Tibial artery (tissue), 4 donors: ENCODE data around the gene WDR89.
A peak's percentile ranks its signal among the peaks of the same experiment; 100 is the strongest.

Experiments used
- DNase-seq, 2 donors: peaks; one replicate each; pipeline ENCODE4 v3.0.0-alpha.2; 2019
- H3K27ac ChIP-seq, 2 donors: fragments of 200-600 bp; sonication (generic) in 1 of 2; 1 replicate in 1 of 2; 2 replicates in 1 of 2; pipeline ENCODE4 v1.5.1; 2018 to 2019; ENCODE audit warnings: mild to moderate bottlenecking in 1 of 2
- H3K27me3 ChIP-seq, 2 donors: fragments of 200-600 bp; sonication (generic) in 1 of 2; one replicate each; pipeline versions ENCODE4 v1.5.1 to v1.6.0; 2016 to 2019
- H3K36me3 ChIP-seq, 3 donors: fragments of 200-600 bp; sonication (generic) in 2 of 3; one replicate each; pipeline ENCODE4 v1.5.1; 2016 to 2019; ENCODE audit warnings: mild to moderate bottlenecking in 2 of 3
- H3K4me1 ChIP-seq, 4 donors: fragments of 200-600 bp; sonication (generic) in 2 of 4; 1 replicate in 3 of 4; 2 replicates in 1 of 4; pipeline ENCODE4 v1.5.1; 2016 to 2019
- H3K4me3 ChIP-seq, 2 donors: fragments of 200-600 bp; sonication (generic) in 1 of 2; 1 replicate in 1 of 2; 2 replicates in 1 of 2; pipeline ENCODE4 v1.5.1; 2018 to 2019; ENCODE audit warnings: mild to moderate bottlenecking in 2 of 2
- H3K9me3 ChIP-seq, 3 donors: fragments of 200-600 bp; sonication (generic) in 1 of 3; one replicate each; pipeline ENCODE4 v1.5.1; 2016 to 2019
- intact Hi-C: fragments of 100-400 bp; cut with DNase I; formaldehyde crosslinking; loops from one replicate; pipeline ENCODE4 v1.15.0; 2023; ENCODE audit warnings: low total_unique reads
- TF ChIP-seq, protein P1 (sequence below), 2 experiments: fragments of 200-600 bp in 1 of 2; fragments of 450-650 bp in 1 of 2; IDR thresholded peaks; one replicate each; pipeline ENCODE4 v1.5.1; 2017 to 2019; ENCODE audit warnings: antibody characterized with exemption in 2 of 2, mild to moderate bottlenecking in 1 of 2, moderate library complexity in 1 of 2

The WDR89 gene, protein sequence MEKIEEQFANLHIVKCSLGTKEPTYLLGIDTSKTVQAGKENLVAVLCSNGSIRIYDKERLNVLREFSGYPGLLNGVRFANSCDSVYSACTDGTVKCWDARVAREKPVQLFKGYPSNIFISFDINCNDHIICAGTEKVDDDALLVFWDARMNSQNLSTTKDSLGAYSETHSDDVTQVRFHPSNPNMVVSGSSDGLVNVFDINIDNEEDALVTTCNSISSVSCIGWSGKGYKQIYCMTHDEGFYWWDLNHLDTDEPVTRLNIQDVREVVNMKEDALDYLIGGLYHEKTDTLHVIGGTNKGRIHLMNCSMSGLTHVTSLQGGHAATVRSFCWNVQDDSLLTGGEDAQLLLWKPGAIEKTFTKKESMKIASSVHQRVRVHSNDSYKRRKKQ

DNA sequence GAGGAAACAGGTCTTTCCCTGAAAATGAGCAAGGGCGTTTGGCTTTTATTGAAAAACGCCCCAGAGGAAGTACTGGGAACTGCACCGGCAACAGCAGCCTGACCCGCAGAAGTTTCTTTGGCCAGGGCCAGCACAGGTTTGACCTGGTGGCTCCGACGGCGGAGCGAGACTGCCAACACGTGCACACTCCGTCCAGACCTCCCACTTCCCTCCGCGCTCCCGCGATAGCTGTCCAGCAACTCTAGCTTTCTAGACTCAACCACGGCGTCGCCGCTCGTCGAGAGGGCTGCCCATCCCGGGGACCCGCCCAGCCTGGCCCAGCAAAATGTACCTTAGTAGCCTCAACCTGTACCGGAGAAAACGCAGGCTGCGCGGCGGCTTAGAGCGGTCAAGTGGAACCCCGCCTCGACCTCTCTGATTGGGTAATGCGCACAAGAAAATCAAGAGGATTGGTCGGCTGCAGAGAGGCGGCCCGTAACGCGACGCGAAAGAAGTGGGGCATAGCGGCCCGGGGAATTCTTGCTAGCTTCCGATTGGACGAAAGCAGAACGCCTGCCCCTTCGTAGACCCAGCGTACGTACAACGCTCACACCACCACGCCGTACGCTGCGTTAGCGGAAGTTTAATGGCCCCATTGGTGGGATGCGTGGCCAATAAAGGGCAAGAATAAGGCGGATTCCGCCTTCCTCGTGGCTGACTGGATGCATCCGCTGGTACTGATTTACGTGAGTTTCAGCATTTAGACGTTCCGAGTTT is at the start of gene WDR89:
Gene WDR89 (minus strand): TSS at position 399 of the 756 bp plus-strand sequence. CDS start 41,929 bp downstream, outside the sequence.
- H3K4me1 ChIP-seq: peaks cover 0 to 12% (median 4%) of the 10 kb centered on the region in 4 donors
- intact Hi-C loops: loop anchor here (5.0 kb wide), 1 partner anchor 99 kb away; the partner anchor contains the start of gene PPP2R5E
- peak within 1 kb of the TSS; percentile 89 to 90 for H3K27ac ChIP-seq
- DNase-seq: peak; percentile 96 to 99
- H3K9me3 ChIP-seq: no peaks in the 10 kb centered on the region
- H3K36me3 ChIP-seq: no peaks in the 10 kb centered on the region
- no peaks in the 10 kb centered on the region for H3K27me3 ChIP-seq
- TF ChIP-seq, protein P1, sequence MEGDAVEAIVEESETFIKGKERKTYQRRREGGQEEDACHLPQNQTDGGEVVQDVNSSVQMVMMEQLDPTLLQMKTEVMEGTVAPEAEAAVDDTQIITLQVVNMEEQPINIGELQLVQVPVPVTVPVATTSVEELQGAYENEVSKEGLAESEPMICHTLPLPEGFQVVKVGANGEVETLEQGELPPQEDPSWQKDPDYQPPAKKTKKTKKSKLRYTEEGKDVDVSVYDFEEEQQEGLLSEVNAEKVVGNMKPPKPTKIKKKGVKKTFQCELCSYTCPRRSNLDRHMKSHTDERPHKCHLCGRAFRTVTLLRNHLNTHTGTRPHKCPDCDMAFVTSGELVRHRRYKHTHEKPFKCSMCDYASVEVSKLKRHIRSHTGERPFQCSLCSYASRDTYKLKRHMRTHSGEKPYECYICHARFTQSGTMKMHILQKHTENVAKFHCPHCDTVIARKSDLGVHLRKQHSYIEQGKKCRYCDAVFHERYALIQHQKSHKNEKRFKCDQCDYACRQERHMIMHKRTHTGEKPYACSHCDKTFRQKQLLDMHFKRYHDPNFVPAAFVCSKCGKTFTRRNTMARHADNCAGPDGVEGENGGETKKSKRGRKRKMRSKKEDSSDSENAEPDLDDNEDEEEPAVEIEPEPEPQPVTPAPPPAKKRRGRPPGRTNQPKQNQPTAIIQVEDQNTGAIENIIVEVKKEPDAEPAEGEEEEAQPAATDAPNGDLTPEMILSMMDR (IDR thresholded peaks at IDR 0.05): peak; percentile 67 to 83
- peak within 1 kb of the TSS; percentile 57 to 73 for H3K4me3 ChIP-seq

DNA sequence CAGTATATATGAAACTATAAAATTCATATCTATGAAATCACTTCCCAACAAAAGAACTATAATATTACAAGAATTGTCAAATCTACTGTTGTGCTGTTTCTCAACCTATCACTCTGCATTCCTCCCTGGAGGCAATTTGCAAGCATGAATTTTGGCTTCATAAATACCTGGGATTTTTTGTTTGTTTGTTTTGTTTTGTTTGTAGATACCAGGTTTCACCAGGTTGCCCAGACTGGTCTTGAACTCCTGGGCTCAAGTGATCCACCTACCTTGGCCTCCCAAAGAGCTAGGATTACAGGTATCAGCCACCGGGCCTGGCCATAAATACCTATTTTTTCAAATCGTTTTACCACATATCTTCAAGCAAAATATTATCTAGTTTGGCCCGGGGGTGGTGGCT is 47.5 kb upstream of the WDR89 start:
- intact Hi-C loops: no loop called here
- peaks cover 0 to 12% (median 7%) of the 10 kb centered on the region in 3 donors for H3K36me3 ChIP-seq
- no peak overlapping the region for H3K27ac ChIP-seq
- H3K9me3 ChIP-seq: no peaks in the 10 kb centered on the region
- TF ChIP-seq, protein P1 (IDR thresholded peaks at IDR 0.05): no peak
- DNase-seq: no peak
- no peak overlapping the region for H3K4me3 ChIP-seq
- H3K27me3 ChIP-seq: no peaks in the 10 kb centered on the region
- no peaks in the 10 kb centered on the region for H3K4me1 ChIP-seq

DNA sequence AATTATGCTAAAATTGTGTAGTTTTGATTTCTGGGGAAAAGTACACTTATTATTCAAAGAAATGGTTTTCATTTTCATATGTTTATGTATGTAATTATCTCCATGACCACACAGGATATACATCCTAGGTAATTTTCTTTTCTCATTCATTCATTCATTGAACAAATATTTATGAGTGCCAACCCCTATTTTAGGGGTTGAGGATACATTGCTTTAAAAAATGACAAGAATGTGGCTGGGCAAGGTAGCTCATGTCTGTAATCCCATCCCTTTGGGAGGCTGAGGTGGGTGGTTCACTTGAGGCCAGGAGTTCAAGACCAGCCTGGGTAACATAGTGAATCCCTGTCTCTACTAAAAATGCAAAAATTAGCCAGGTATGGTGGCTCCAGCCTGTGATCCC is 45.3 kb upstream of the WDR89 start:
- intact Hi-C loops: no loop called here
- Histone ChIP-seq H3K4me3 (no peak overlapping the region), H3K27me3 (no peaks in the 10 kb centered on the region), H3K36me3 (peaks cover 0 to 7% (median 6%) of the 10 kb centered on the region in 3 donors), H3K27ac (no peak overlapping the region), H3K4me1 (no peaks in the 10 kb centered on the region), H3K9me3 (no peaks in the 10 kb centered on the region)
- no peak for DNase-seq
- TF ChIP-seq, protein P1 (IDR thresholded peaks at IDR 0.05): no peak

DNA sequence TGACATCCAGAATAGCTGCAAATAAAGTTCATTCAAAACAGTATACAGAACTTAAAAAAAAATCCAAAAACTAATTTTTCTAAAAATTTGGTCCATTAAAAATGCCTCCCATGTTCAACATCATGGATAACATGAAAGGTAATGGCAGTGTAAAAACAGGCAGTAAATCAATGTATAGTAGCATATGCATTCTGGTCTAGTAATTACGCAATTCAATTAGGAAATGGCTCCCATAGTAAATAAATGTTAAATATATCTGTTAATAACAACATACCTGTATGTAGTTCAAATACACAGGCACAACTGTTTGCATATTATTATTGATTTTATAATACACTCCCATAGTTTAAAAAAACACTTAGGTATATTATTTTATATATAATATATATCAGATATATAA is 43.7 kb upstream of the WDR89 start:
- peaks cover 0 to 7% (median 6%) of the 10 kb centered on the region in 3 donors for H3K36me3 ChIP-seq
- H3K27ac ChIP-seq: no peak overlapping the region
- H3K4me3 ChIP-seq: no peak overlapping the region
- no peaks in the 10 kb centered on the region for H3K27me3 ChIP-seq
- DNase-seq: no peak
- intact Hi-C loops: no loop called here
- H3K4me1 ChIP-seq: no peaks in the 10 kb centered on the region
- H3K9me3 ChIP-seq: no peaks in the 10 kb centered on the region
- TF ChIP-seq, protein P1 (IDR thresholded peaks at IDR 0.05): no peak

DNA sequence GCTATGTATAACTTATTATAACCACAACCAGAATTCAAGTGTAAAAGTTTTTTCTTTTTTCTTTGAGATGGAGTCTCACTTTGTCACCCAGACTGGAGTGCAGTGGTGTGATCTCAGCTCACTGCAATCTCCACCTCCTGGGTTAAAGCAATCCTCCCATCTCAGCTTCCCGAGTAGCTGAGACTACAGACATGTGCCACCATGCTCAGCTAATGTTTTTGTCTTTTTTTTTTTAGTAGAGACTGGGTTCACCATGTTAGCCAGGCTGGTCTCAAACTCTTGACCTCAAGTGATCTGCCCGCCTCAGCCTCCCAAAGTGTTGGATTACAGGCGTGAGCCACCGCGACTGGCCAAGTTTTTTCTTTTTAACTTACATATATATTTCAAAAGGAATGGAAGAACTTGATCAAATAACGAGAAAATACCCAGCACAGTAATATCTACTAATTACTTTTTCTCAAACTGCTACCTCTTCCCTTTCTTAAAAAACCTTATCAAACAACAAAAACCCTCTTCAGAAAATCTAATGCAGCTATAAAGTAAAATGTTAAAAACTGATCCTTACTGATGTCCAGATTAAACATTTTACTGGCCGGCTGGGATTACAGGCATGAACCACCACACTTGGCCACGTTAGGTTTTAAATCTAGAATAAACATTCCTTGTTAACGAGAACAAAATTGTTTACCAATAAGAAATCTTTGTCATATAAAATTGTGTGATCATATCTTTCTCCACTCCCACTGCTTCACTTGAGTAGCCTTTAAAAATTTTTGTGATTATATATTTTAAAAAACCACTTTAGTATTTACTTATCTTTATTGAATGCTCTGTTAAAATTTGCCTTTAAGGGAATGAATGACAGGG is 41.3 kb upstream of the WDR89 start:
- no peaks in the 10 kb centered on the region for H3K9me3 ChIP-seq
- H3K27ac ChIP-seq: no peak overlapping the region
- H3K4me1 ChIP-seq: no peaks in the 10 kb centered on the region
- no peaks in the 10 kb centered on the region for H3K27me3 ChIP-seq
- intact Hi-C loops: no loop called here
- no peak overlapping the region for H3K4me3 ChIP-seq
- DNase-seq: no peak
- TF ChIP-seq, protein P1 (IDR thresholded peaks at IDR 0.05): no peak
- peaks cover 0 to 7% (median 6%) of the 10 kb centered on the region in 3 donors for H3K36me3 ChIP-seq
